ENCODE results near the gene INSC.

The INSC gene

DNA sequence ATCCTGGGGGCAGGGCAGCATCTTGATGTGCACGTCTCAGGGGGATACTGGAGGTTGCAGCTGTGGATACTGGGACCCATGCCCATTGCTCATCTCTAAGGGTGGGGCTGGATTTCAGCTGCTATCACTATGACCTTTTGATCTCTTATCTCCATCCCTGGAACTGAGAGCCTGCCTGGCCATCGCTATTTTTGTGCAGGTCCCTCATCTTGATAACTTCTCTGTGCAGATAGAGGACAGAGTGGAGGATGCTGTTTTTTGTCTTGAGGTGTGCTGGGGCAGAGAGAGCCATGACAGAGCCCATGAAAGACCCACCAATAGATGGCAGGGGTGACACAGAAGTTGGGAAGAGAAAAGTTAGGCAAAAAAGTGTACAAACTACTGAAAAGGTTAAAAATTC is 5.1 kb upstream of the INSC start:
- no peak for DNase-seq (ENCODE audit: low read depth)

DNA sequence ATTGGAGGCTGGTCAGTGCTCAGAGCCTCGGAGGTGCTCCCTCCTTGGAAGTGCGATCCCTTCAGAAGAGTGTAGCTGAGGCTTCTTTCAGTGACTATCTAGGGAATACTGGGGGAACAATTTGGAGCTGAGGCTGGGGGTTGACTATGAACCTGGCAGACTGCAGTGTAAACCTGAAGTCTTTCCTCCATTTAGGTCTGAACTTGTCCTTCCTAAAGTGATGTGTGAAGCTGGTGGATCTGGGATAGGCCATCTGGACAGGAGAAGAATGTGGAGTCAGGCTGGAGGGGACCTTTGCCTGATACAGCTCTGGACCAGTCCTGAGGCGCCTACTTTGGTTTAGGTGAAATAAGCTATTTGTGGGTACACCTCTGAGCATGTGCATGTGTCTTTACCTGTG is 3.5 kb upstream of the INSC start:
- DNase-seq (ENCODE audit: low read depth) = no peak

DNA sequence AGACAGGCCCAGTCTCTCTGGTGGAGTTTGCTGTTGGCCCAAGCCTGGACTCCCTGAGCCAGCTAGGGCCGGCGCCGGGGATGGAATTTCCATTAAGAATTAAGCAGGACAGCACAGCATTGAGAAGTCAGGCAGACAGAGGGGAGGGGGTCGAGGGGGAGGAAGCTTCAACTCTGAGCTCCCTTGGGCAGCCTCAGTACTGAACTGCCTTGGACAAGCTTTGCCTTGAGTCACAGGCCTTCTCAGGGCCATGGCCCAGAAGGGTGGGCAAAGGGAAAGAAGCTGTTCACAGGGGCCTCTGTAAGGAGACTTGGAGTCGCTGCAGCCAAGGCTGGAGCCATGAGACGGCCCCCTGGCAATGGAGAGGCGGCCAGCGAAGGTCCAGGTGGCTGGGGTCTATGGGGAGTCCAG is 2.6 kb upstream of the INSC start:
- DNase-seq (ENCODE audit: low read depth) = no peak

DNA sequence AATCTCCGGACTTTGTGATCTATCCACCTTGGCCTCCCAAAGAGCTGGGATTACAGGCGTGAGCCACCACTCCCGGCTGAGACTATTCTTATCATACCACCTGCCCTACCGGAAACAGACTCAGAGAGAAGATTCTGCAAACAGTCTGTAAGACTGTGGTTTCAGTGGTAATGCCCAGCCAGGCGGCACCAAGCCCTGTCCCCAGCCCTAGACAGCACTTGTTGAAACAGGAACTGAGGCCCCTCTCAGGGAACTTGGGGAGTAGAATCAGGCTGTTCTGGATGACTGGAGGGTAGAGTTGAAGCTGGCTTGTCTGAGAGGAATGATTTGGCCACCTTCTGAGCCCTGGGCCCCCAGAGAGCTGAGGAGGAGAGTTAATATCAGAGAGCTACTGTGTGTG is 1.3 kb upstream of the INSC start:
- no peak for DNase-seq (ENCODE audit: low read depth)

DNA sequence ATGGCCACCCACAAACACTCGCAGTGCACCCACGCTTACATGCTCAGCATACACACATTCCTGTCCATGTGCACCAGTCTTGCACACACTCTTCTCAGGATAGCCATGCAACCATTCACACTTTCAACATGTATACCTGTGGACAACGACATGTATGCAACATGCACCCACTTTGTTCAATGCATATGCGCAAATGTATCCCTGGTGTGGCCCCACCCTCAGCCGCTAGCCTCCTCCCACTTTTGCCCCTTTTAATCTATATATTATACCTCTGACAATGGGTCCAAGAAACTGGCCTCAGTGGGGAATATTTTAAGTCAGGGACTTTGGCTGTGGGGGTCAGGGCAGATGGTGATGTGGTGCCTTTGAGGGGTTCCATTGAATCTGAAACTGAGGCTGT is 963 bp downstream of the INSC start:
- no peak for DNase-seq (ENCODE audit: low read depth)

DNA sequence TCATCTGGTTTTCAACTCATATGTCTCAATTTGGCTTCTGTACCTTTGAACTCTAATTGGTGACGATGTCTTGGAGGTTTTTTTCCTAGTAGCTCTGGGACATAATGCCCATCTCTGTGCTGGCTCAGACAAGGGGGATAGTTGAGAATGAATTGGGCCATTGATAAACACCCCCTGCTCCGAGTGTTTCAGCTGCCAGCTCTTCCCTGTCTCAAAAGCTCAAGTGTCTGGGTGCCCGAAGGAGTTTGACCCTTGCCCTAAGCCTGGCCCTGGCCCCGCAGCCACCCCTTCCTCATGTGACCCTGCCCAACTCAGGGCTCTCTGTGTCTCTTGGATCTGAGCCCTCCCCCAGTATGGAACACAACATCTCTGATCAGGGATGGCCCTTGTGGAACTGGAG is 3.0 kb downstream of the INSC start:
- no peak for DNase-seq (ENCODE audit: low read depth)

DNA sequence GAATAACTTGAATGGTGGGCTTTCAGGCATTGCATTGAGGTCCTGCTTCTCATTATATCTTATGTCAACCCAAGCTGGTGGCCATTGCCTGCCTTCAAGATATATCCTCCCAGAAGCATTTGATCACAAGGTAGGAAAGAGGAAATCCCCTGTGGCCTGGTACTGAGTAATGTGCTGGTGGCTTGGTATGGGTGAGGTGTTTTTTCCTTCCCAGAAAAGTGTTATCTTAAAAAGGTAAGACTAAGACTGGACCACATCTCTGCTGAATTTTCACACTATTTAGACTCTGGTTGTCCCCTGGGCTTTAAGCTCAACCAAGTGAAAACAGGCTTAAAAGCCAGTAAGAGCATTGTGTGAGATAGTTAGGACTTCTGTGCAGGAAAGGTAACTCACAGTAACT is 3.7 kb downstream of the INSC start:
- no peak for DNase-seq (ENCODE audit: low read depth)

DNA sequence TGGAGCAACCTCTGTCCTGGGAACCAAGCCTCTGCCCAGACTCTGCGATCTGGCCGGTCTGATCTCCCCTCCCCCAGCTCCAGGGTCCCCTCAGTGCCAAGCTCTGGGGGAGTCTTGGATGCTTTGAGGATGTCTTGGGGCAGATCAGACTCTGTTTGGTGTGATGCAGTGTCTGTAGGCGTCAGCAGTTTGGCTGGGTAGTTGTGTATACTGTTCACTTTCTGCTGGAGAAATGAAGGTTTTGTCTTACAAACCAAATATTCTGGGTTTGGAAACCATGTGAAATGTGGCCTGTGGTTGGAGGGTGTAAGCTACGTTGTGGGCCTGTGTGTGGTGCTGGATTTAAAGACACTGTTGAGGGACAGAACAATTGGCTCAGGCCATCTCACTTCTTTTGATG is 4.6 kb downstream of the INSC start:
- DNase-seq (ENCODE audit: low read depth) = no peak

DNA sequence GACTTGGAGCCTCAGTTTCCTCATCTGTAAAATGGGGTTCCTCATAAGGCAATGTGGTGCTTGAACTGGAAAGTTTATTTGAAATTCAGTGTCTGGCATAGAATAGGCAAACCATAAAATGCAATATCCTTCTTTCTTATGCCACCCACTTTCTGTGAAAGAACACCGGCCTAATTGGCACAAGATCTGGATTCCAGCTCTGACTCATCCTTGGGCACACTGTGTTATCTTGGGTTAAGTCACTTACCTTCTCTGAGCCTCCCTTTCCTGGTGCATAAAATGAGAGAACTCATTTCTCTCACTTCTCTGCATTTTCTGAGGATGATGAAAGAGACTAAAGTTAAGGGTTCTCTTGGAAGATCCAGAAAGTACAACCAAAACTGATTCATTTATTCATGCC is 5.1 kb downstream of the INSC start:
- no peak for DNase-seq (ENCODE audit: low read depth)

DNA sequence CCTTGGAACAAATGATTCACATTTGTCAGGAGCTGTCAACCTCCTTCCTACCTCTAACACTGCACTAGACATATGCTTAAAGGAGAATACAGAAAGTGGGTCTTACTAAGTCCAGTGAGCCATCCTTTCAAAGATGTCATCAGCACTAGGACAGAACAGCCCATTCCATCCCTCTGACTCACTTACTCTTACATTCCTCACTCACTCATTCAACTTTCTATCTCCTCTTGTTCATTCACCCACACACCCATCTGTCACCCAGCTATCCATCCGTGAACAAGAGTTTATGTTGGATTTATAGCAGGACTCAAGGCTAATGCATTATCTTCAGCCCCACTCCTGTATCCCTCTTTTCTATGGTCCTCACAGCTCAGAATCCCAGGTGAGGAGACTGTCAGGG is 9.1 kb downstream of the INSC start:
- DNase-seq (ENCODE audit: low read depth) = no peak

DNA sequence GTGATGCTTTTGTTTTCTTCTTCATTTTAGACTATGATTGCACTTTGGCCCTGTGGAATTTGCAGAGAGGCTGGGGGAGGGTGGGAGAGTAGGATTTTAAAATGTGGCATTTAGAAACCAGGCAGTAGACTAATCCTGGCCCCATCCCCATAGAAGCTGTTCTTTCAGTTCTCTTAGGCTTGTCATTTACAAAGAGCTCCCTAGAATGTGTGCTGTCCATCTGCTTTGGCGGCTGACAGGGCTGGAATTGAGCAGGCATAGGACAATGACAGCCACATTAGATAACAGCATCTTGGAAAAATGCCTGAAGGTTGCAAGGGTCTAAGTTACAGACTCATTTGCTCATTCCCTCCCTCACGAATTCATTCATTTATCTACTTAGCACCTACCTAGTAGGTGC is 9.8 kb downstream of the INSC start:
- DNase-seq (ENCODE audit: low read depth) = no peak

DNA sequence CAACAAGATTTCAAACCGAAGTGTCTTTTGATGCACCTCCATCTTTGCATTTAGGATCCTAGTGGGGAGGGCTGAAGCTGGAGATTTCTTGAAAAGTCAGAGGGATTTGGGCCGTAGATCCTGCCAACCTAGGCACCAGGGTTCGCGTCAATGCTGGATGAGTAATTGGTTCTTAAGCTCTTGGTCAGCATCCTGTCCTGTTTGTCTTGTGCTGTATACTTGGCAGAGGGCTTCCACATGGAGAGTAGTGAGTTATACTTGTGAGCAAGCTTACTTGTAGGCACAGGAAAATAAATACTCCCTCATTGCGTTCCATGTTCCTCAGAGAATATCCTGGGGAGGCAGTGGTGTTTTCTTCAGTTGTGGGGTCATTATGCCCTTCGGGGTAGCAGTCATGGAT is 12.6 kb downstream of the INSC start:
- DNase-seq (ENCODE audit: low read depth) = no peak

DNA sequence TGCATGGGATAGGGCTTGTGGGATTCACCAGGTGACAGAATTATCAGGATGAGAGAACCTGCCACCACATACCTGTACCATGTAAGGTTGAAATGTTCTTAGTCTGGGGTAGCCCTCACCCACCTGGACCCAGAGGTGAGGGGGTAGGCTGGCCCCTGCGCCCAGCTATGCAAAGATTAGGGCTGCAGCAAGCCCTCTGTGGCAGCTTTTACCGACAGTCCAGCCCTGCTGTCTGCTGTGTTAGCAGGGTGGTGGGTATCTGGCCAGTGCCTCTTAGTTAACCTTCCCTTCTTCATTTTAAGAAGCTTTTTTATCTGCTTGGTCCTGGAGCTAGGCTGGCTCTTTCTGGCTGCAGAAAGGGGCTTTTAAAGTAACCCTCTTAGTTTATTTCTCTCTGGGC is 13.9 kb downstream of the INSC start:
- no peak for DNase-seq (ENCODE audit: low read depth)

DNA sequence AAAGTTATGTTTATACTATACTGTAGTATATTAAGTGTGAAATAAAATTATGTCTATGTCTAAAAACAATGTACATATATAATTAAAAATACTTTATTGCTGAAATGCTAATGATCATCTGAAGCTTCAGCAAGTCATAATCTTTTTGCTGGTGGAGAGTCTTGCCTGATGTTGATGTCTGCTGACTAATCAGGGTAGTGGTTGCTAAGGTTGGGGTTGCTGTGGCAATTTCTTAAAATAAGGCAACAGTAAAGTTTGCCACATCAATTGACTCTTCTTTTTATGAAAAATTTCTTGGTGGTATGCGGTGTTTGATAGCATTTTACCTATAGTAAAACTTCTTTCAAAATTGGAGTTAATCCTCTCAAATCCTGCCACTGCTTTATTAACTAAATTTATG is 21.4 kb downstream of the INSC start:
- no peak for DNase-seq (ENCODE audit: low read depth)

DNA sequence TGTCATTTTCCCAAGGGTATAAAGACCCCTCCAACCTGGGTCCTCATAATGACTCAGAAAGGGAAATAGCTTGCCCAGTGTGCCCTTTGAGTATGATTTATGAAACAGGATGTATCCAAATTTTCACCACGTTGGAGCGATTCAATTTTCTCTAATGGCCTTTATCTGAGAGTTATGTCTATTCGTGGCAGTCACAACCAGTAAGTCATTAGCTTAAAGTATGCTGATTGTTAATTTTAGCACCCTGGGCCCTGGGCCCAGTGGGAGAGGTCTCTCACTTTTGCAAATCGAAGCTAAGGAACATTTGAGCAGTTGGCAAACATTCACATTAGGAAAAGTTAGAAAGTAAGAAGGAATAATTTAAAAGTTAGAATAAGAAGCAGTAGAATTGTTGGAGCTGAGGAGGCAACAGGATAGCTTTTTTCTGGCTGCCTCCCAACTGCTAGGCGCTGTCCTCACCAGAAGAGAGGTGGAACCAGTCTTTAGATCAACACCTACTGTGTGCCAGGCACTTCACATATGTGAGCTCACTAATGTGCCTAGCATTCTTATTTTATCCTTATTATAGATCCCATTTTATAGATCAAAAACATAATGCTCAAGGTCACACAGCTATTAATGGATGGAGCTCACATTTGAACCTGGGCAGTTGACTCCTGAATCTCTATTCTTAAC is 24.5 kb downstream of the INSC start:
- DNase-seq (ENCODE audit: low read depth) = no peak

DNA sequence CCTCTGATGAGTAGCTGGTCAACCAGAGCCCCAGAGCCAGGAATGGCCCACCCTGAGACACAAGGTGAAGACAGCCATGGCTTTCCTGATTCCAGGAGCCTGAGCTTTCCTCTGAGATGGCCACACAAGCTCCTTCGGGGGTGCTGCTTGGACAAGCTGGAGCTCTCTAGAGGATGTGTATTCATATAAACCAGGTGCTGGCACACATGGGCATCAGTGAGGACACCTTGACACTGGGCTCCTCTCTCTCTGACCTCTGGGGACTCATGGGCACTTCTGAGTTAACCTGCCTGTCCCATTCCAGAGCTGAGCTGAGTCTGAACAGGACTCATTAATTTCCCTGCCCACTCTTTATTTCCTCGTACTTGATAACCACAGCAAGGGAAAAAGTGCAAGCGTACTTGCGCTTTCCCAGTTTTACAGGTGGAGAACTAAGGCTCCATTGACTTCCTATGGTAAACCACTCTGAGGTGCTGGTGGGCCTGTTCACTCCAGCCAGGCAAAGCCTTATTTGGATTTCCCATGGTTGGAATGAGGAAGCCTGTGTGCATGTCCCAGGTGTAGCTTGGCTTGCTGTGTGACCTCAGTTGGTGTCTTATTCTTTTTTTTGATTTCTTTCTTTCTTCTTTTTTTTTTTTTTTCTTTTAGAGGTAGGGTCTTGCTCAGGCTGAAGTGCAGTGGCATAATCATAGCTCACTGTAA is 25.4 kb downstream of the INSC start:
- DNase-seq (ENCODE audit: low read depth) = no peak

DNA sequence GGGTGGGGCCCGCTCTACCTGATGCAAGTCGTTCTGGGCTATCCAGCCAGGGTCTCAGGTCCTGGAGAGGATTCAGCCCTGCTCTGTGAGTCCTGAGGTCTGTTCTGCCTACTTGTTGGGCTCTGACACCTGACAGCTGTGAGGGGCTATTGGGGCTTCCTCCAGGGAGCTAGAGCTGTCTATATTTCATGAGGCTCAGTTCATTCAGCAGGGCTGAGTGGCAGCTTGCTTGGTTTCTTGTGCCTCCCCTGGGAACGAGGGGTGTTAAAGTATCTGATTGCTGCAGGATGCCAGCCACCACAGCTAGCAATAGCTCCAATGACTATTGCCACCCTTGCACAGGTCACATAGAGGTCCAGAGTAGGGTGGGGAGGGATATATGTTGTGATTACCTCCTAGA is 26.7 kb downstream of the INSC start:
- no peak for DNase-seq (ENCODE audit: low read depth)

DNA sequence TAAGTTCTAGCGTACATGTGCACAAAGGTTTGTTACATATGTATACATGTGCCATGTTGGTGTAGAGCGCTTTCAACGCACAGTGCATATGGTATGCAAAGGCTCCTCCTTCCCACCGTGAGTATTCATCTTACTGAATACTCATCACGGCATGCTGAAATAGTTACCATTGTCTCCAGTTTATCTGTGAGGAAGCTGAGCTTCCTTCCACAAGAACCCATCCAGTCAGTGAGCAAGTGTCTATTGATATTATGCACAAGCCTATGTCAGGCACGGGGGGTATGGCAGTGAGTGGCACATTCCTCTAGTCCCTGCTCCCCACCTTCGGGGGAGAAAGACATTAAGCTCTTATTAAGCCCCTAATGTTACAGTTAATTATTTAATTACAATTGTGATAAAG is 28.1 kb downstream of the INSC start:
- no peak for DNase-seq (ENCODE audit: low read depth)

DNA sequence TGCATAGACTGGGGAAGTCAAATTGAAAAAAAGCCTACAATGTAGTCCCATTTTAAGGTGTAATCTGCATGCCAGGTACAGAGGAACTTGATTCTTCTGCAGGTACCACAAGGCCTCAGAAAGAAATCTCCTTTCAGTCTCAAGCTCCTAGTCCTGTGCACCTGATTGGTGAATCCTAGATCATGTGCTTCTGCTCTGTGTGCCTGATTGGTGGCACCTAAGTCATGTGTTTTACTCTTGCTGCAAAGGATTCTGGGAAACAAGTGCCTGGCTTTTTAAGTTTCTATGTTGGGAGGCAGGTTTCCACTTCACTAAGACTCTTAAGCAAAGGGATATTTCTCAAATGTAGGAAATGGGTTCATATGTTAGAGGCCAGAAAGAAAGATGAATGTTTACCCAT is 29.1 kb downstream of the INSC start:
- DNase-seq (ENCODE audit: low read depth) = no peak

DNA sequence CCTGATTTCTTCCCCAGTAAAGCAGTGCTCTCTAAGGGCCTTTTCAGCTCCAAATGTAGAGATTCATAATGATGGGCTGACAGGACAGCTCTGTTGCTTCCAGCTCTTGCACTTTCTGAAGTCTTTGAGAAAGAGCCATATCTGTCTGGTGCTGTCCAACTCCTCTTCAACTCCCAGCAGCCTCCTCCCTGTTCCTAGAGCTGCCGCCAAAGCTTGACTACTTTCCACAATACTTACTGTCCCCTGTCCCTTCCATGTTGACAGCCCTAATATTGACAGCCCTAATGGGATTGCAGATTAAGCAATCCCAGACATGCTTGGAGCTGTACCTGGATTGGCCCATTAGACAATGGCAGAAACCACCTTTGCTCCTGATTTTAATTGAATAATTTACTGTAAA is 29.6 kb downstream of the INSC start:
- DNase-seq (ENCODE audit: low read depth) = no peak

DNA sequence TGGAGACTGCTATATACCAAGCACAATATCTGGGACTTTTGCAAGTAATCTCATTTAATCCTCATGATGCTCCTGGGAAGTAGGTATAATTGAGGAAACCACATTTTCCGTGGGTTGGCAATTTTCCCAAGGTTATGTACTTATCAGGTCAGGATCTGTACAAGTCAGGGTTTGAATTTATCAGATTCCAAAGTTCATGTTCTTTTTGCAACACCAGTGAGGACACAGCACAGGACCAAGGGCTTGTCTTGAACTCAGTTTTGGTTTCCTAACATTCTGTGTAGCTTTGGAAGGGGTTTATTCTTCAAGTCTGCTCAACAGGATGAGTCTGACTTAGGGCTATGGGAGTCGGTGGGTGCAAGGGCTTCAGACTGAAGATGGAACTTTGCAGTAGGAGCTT is 30.4 kb downstream of the INSC start:
- DNase-seq (ENCODE audit: low read depth) = no peak

DNA sequence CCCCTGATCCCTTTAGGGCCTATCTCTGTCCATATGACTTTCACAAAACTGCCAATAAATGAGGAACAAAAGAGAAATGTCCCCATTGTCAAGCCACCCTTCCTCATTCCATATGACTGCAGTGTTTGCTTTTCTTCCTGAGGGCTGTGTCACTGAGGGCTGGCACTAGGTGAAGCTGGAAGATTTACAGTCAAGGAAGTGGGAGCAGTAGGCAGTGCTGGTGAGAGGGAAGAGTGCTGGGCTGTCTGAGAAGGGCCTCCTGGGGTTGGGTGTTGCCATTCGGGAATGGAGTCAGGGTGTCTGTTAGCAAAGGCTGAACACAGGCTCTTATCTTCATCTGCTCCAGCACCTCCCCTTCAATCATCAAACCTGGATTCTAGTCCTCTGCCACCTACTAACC is 30.9 kb downstream of the INSC start:
- DNase-seq (ENCODE audit: low read depth) = no peak

DNA sequence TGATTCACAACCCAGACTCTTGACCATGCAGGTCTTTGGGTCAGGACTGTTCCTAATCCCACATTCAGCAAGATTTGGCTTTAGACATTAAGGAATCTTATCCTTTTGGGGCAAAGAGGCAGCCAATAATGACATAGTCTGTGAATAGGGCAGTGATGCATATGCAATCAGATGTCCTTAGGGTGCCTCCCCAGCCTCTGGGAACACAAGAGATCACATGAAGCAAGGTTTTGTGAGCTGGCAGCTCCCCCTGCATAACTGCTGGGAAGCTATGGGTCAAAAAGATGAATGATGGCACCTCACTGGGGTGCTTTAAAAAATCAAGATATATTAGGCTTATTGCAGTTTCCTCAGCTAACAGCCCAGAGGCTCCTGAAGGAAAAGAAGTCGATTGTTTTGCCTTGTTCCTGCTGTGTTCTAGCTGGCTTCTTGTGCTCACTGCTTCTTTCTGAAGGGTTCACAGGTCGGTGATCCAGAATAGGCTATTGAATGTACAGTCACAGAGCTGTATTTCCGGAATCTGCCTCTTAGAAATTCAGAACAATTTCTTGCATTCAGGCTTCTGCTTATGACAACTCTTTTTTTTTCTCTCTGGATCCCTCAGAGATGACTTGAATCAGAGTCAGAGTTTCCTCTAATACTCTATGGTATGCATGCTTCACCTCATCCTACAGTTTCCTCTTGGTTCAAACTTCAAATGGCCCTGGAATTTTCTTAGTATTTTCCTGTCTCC is 31.7 kb downstream of the INSC start:
- DNase-seq (ENCODE audit: low read depth) = no peak

DNA sequence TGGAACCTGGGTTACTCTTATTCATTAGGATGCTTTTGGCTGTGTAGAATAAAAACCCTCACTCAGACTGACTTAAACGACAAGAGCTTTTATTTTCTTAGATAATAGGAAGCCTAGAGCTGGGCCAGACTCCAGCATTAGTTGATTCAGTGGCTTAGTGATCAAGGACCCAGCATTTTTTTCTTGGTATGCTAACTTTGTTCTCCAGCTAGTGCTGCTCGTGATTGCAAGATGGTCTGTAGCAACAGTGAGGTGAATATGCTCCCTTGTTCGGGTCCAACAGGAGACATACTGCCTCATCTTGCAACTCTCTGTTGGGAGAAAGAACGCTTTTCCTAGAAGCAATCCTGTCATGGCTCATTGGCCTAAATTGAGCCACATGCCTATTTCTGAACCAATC is 33.4 kb downstream of the INSC start:
- no peak for DNase-seq (ENCODE audit: low read depth)

All from T-helper 22 cell (primary cell).